M059J (cell line): ENCODE results near the gene TERB1. TPM values are rescaled to one million over a fixed set of nuclear protein-coding genes. Genes with fewer than 3 reads are reported as not detected.
A peak's percentile ranks its signal among the peaks of the same experiment; 100 is the strongest.
"Not testable (repeated sequence)": the region's sequence is repeated elsewhere in the genome, so short reads cannot be mapped to it uniquely, and the experiment has no call there.

Source experiments
- DNase-seq: peaks from one replicate; pipeline ENCODE4 v3.0.0-alpha.2; 2012; ENCODE audit warnings: low read depth
- total RNA-seq: library from RNA; depleted of rRNA; stranded (reverse); fragments of >200 nt; shearing (Covaris generic); gene quantifications from 2 replicates; pipeline ENCODE4 v1.2.3, GENCODE V29; 2014

Gene TERB1
- total RNA-seq, 1 experiment from 2014 or later, result not detected

- no peak for DNase-seq
Observed at GRCh38 chr16:66824006-66824405, 22.6 kb upstream of the TERB1 start.

DNA sequence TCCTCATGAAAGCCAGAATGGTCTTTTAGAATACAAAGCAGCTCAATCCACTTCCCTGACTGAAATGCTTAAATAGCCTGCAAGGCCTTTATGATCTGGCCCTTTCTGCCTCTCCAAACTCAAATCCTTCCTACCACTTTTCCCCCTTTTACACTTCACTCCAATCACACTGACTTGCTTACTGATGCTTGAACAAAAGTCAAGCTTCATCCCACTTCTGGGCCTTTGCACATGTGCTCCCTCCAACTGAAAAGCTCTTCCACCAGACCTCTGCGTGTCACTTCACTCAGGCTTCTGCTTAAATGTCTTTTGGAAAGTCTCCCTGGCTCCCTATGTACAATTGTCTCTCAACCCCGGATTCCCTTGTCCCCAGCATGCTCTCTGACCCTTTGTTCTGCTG is 13.3 kb upstream of the TERB1 start:
- DNase-seq, result no peak

- DNase-seq, result no peak
Observed at GRCh38 chr16:66811043-66811442, 9.7 kb upstream of the TERB1 start.

GRCh38 chr16:66810391-66810790 is 9.0 kb upstream of the TERB1 start:
- no peak for DNase-seq

DNA sequence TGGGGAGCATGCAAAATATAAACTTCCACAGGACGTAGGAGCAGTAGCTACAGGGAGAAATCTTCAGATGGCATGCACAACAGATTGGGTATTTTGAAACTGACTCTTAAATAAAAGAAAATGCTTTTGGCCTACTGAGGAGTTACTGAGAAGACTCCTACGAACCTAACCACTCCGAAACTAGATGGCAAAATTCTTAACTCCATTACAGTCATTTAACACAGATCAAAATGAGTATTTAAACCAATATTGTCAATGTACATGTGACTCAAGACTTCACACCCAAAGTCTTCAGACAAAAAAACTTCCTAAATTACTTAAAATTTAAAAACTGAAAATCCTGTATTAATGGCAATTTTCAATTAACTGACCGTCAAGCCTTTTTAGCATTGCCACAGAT is 8.4 kb upstream of the TERB1 start:
- no peak for DNase-seq

- no peak for DNase-seq
Observed at GRCh38 chr16:66802159-66802558, 775 bp upstream of the TERB1 start.

GRCh38 chr16:66800856-66801255 is 528 bp downstream of the TERB1 start:
- DNase-seq, result no peak

DNA sequence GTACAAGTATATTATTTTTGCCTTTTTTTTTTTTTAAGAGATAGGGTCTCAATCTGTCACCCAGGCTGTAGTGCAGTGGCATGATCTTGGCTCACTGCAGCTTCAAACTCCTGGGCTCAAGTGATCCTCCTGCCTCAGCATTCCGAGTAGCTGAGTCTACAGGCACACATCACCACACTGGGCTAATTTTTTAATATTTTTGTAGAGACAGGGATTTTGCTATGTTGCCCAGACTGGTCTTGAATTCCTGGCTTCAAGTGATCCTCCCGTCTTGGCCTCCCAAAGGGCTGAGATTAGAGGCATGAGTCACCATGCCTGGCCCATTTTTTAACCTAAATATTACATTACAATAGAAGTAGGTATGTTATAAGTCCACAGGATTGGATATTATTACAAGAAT is 3.2 kb downstream of the TERB1 start:
- peak; percentile 21 for DNase-seq

- not testable (repeated sequence) for DNase-seq
Observed at GRCh38 chr16:66793984-66794383, 7.4 kb downstream of the TERB1 start.

- DNase-seq, result no peak
Observed at GRCh38 chr16:66790130-66790733, 11.2 kb downstream of the TERB1 start.

DNA sequence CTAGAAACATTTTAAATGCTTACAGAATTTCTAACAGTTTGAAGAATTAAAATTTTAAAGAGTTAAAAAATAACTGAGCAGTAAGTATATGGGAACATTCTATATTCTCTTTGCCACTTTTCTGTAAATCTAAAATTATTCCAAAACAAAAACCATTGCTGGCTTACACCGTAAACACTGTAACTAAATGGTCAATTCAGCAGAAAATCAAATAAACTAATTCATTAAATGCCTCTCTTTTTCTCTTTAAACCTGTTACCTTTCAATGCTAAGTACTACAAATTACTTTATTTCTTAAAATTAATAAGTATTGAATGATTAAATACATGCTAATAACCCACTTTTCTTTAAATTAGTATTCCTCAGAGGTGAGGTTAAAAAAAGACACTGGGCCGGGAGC is 14.0 kb downstream of the TERB1 start:
- DNase-seq, result no peak

GRCh38 chr16:66786551-66786950 is 14.8 kb downstream of the TERB1 start:
- DNase-seq, result no peak

DNA sequence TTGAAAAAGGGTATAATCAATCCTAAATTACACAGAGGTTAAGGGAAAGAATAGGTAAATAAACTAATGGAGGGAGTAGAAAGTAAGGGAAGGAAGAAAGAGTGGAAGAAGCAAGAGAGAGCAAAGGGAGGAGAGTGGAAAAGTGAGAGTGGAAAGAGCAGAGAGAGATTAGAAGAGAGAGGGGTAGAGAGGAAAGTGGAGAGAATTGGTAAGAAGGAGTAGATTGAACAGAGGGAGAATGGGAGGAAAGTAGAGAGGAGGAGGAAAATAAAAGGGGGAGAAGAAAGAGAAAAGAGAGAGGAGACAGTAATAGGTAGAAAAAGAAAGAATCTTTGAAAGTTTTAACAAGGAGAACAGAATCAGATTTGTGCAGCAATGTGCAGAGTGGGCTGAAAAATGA is 24.9 kb downstream of the TERB1 start:
- no peak for DNase-seq

DNA sequence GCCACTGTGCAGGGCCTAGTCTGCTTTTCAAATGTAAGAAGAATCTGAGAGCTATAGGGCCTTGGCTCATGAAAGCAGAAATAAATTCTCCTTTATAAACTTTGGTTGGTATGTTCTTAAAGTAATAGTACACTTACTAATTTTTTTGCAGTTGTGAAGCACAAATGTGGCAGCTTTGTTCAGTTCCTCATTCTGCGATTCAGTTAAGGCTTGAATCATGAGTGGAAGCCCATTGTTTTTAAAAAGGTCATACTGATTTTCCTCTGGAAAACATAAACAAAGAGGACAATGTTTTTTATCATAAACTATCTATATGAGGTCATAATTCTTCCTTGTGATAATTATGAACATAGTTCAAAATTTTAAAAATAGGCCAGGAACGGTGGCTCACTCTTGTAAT is 26.4 kb downstream of the TERB1 start:
- no peak for DNase-seq

- DNase-seq, result no peak
Observed at GRCh38 chr16:66758086-66758485, 43.3 kb downstream of the TERB1 start.

GRCh38 chr16:66754819-66755218 is 46.6 kb downstream of the TERB1 start:
- no peak for DNase-seq

- no peak for DNase-seq
Observed at GRCh38 chr16:66754211-66754610, 47.2 kb downstream of the TERB1 start.

- DNase-seq, result no peak
Observed at GRCh38 chr16:66752958-66753357, 48.4 kb downstream of the TERB1 start.

DNA sequence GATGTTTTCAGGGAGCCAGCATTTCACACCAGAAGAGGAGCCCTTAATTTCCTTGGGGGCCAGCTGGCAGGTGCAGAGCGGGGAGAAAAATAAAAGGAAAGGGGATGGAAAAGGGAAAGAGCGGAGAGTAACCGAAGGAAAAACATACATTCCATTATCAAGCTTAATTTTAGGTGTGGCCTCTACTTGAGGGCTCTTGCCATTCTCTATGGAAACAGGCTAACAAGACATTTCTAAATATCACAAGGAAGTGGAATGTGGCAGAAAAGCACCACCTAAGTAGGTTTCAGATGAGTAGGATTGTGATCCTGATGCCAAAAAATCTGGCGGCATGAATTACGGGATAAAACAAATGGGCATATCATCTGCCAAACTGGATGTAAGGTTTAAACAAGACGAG is 49.0 kb downstream of the TERB1 start:
- no peak for DNase-seq

- DNase-seq, result no peak
Observed at GRCh38 chr16:66751992-66752322, 49.4 kb downstream of the TERB1 start.

DNA sequence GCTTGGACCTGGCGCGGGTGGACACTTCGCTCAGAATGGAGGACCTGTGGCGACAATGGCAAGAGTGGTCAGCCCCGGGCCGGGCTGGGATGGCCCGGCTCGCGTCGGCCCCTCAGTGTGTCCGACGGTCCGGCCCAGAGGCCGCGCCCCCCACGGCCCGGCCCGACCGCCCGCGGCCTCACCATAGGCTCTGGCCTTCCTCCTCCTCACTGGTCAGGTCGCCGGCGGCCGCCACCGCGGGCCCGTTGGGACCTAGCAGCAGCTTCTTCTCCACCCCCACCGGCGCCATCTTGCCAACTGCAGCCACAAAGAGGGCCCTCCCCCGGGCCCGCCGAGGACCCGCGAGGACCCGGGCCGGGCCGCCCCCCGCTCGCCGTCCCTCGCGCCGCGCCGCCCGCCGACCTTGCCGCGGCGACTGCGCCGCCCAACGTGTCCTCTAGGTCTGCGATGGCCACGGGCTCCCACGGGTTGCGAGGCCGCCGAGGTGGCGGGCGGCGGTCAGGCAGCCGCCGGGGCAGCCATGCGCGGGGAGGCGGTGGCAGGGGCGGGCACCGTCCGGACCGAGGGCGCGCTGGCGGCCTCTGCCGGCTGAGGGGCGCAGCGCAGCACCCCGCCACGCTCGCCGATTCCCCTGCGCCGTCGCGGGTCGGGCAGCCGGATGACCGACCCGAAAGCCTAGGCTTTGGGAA is 49.9 kb downstream of the TERB1 start, which contains the start of gene DYNC1LI2:
DYNC1LI2 (minus strand) TSS at position 307 of the 689 bp plus-strand sequence; CDS start at position 289, 18 bp downstream.
- DNase-seq, result peak; percentile 63

- DNase-seq, result peak; percentile 29
Observed at GRCh38 chr16:66751053-66751302, 50.4 kb downstream of the TERB1 start.

DNA sequence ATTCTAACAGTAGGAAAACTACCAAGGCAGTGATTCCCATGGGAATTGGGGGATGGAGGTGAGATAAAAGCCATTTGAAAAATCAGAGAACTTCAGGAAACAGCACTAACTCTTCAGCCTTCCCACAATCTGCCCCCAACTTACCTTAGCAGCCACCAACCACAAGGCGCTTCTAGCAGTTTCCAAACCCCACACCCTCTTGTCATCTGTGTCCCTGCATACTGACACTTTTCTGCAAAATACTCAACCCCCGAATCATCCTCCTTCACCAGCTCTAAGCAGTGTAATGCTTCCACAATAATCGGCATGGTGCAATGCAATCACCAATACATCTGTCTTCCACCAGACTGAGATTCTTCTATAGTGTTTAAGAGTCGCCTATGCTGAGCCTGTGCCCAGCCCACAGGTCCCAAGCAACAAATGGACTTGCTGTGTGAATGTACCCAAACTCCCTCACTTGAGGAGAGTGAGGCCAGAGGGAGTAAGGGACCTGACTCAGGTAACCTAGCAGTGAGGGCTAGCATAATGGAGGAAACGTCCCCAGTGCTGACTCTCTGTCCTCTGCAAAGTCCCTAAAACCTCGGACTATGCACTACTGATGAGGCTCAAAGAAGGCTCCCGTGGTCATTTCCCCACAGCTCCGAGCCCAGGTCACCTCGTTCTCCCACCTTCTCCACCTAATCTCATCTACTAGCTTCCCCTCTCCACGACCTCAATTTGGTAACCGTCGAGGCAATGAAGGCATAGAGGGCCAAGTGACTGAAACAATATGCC is 50.9 kb downstream of the TERB1 start:
- no peak for DNase-seq
